H1 (cell line): ENCODE data around the gene ZNF223. TPM values are rescaled to one million over a fixed set of nuclear protein-coding genes. Genes with fewer than 3 reads are reported as not detected.

Source experiments
- ATF2 ChIP-seq: IDR thresholded peaks from 2 replicates; pipeline ENCODE4 v1.6.1; 2012; ENCODE audit warnings: low read length, inconsistent platforms
- CBX8 ChIP-seq: fragments of 300-800, 300-1000 bp; sonication (generic); IDR thresholded peaks from 2 replicates; pipeline ENCODE4 v1.7.1; 2016; ENCODE audit warnings: low read depth, low read length, borderline replicate concordance
- CHD1 ChIP-seq: IDR thresholded peaks from 2 replicates; pipeline ENCODE4 v1.6.1; 2012; ENCODE audit warnings: low read depth, low read length, improper control_type of control experiment
- CHD7 ChIP-seq: fragments of 300-600 bp; sonication (generic); IDR thresholded peaks from 2 replicates; pipeline ENCODE4 v1.7.1; 2012; ENCODE audit warnings: low read length, moderate library complexity, mild to moderate bottlenecking, inconsistent platforms; ENCODE audit not compliant: insufficient replicate concordance
- POLR2A ChIP-seq, 2 experiments: IDR thresholded peaks; 1 replicate in 1 of 2; 2 replicates in 1 of 2; pipeline ENCODE4 v1.6.1; 2011; ENCODE audit warnings: low read depth in 2 of 2, low read length in 2 of 2, mild to moderate bottlenecking in 2 of 2; ENCODE audit errors: control extremely low read depth in 1 of 2
- SAP30 ChIP-seq: fragments of 300-600 bp; sonication (generic); IDR thresholded peaks from 2 replicates; pipeline ENCODE4 v1.7.1; 2012; ENCODE audit warnings: low read length, moderate library complexity, mild to moderate bottlenecking, inconsistent platforms; ENCODE audit not compliant: insufficient read depth, insufficient replicate concordance
- SP4 ChIP-seq: IDR thresholded peaks from 2 replicates; pipeline ENCODE4 v1.6.1; 2012; ENCODE audit warnings: low read length, inconsistent platforms
- TAF7 ChIP-seq: optimal IDR thresholded peaks from 2 replicates; pipeline ENCODE3; 2011; ENCODE audit warnings: low read depth, mild to moderate bottlenecking, inconsistent platforms, low read length, moderate library complexity, borderline replicate concordance
- YY1 ChIP-seq: IDR thresholded peaks from 2 replicates; pipeline ENCODE4 v1.6.1; 2011; ENCODE audit warnings: low read depth, mild to moderate bottlenecking, low read length
- polyA plus RNA-seq, 7 experiments: library from polyadenylated mRNA; depleted of rRNA in 3 of 7; stranded (reverse) in 5 of 7; unstranded in 2 of 7; fragments of >200 nt in 5 of 7; fragments of 200-250 nt in 2 of 7; gene quantifications; 1 replicate in 5 of 7; 2 replicates in 1 of 7; 4 replicates in 1 of 7; pipeline versions ENCODE4 v1.2.1 to v1.2.3, GENCODE V29; 2011 to 2013; ENCODE audit warnings: missing spikeins in 2 of 7, mixed read lengths in 2 of 7
- total RNA-seq: library from RNA; stranded (reverse); fragmentation: NEBNext Ultra II Directional; extraction: Animal tissue kit (Norgen Biotek cat#: 25700); gene quantifications from 2 replicates; pipeline ENCODE4 v1.2.1, GENCODE V29; 2021

ZNF223 gene
- total and polyA plus RNA-seq, 2 of the 8 experiments (the other 6 are each of a cell fraction or from before 2014, with no cell fraction given), result 1.7 to 4.3 TPM

DNA sequence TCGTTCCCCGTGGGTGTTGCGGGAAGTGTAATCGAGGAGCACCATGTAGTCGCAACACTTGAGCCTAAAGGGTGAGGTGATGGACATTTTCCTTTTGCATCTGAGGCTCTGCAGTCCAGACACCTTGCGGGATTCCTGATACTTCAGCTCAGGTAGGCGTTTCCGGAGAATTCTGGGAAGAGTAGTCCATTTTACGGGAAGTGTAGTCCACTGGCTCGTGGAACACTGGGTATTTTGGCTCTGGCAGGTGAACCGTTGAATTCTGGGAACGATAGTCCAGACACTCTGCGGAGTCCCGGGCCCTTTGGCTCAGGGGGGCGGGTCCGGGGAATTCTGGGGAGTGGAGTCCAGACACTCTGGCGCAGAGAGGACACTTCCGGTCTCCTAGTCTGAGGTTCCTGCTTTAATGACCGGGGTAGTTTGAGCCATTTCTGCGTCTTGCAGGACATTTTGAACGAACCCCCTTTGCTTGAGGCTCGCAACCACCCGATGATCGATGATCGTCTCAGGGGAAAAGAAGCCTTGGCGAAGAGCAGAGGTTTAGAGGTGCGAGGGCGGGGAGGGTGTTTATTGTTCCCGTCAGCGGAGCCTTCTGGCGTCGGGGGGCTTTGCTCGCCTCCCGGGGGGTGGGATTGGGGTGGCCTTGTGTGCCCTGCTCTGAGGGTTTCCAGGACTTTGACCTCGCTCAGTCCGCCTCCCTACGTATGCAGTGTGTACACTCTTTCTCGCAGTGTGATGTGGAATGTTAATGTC is at the start of gene ZNF223 (continued):
- TF ChIP-seq SP4 (no peak), YY1 (peak; percentile 10; the same call in 1 of the 2 replicates), CBX8 (no peak), CHD1 (no peak), ATF2 (no peak), TAF7 (no peak), SAP30 (no peak), CHD7 (no peak), POLR2A (IDR thresholded peaks at IDR 0.05; ENCODE audit: control extremely low read depth in 1 of 2, low read depth in 2 of 2, low read length in 2 of 2) (peak in 1 of 2 experiments; percentile 60; a peak in 1 of 3 replicates)
